GM20431 (cell line): ENCODE data around the gene KRTAP2-4.
"Not testable (repeated sequence)": the region's sequence is repeated elsewhere in the genome, so short reads cannot be mapped to it uniquely, and the experiment has no call there.

Experiments used
- in situ Hi-C: fragments of 300-500 bp; cut with MseI, MboI; formaldehyde crosslinking; loops from one replicate; pipeline ENCODE4 v1.15.0; 2020; ENCODE audit warnings: low sequenced_read_pairs; ENCODE audit not compliant: unreplicated experiment

KRTAP2-4 gene, protein sequence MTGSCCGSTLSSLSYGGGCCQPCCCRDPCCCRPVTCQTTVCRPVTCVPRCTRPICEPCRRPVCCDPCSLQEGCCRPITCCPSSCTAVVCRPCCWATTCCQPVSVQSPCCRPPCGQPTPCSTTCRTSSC

DNA sequence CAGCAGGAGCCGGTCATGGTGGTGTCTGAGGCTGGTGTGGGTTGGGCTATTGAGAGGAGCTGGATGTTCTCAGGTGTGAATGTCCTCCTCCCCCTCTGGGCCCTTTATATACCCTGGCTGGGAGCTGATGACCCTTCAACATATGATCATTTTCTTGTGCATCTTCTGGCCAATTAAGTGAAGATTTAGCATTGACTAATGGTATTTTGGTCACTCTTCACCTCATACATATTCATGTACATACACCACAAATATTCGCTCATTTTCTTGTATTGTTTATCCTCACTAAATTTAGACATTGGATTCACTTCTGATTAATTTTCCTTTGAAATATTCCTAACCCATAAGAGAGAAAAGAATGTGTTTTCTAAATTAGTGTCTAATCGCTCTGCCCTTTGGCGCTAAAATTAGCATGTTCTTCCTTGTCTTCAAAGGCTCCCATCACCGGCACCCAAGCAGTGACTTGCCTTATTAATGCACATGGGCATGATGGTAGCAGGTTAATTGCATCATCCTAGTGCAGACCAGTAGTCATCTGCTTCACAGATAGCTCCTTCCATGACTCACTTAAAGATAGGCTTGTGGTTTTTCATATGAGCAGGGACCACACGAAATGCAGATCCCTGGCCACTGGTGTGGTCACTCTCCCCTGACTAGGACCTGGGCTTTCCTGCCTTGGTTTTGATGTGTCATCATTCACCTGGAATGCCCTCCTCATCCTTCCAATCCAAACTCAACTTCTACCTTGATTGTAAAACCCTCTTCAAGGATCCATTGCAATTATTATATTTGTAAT lies at the start of gene KRTAP2-4:
Gene KRTAP2-4 (minus strand): TSS at position 51 of the 796 bp plus-strand sequence. CDS start 34 bp downstream, at position 17.
- in situ Hi-C loops: no loop called here

GRCh38 chr17:41111151-41111885 lies 45.6 kb upstream of the KRTAP2-4 start:
- in situ Hi-C loops: no loop called here

- in situ Hi-C loops: not testable (repeated sequence)
These were observed 43.2 kb upstream of the KRTAP2-4 start for GRCh38 chr17:41108728-41109386.

GRCh38 chr17:41107941-41108450 lies 42.3 kb upstream of the KRTAP2-4 start:
- in situ Hi-C loops: no loop called here

GRCh38 chr17:41105347-41105746 lies 39.7 kb upstream of the KRTAP2-4 start, which contains the start of gene KRTAP4-9:
KRTAP4-9 (plus strand) TSS chr17:41105389; CDS start chr17:41105389, 0 bp downstream.
- in situ Hi-C loops: not testable (repeated sequence)

- in situ Hi-C loops: not testable (repeated sequence)
These were observed 38.8 kb upstream of the KRTAP2-4 start for GRCh38 chr17:41104386-41105038.

DNA sequence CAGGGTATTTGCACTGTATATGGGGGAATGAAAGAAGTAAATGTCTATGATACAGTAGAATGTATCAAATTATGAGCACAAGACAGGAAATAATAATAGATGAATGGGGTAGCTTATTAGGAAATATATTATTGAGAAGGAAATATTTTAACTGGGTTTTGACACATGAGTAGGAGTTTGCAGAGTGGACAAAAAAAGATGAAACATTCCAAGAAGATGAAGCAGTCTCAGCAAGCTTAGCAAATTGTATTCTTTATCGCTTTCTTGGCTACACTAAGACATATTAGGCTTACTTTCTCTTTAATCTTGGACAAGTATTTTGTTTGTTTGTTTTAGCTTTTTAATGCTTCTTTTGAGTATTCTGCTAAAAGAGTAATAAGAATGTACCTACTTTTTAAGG lies 38.2 kb upstream of the KRTAP2-4 start:
- in situ Hi-C loops: no loop called here

DNA sequence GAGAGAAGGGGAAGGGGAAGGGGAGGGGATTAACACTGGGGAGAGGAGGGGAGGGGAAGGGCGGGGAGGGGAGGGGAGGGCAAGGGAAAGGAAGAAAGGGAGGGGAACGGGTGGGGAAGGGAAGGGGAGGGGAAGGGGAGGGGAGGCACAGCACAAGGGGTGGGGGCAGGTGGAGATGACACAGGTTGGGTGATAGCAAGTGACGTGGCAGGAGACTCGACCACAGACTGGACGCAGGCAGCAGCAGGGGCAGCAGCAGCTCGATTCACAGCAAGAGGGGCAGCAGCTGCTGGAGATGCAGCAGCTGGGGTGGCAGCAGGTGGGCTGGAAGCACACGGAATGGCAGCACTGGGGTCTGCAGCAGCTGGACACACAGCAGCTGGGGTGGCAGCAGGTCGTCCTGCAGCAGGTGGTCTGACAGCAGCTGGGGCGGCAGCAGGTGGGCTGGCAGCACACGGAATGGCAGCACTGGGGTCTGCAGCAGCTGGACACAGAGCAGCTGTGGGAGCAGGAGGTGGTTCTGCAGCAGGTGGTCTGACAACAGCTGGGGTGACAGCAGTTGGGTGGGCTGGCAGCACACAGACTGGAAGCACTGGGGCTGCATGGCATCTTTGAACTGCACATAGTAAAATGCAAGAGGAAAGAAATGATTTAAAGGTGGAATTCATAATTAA lies 36.0 kb upstream of the KRTAP2-4 start, which contains the start of gene KRTAP4-16:
Gene KRTAP4-16 (minus strand): TSS at position 624 of the 674 bp plus-strand sequence. CDS start 0 bp downstream, at position 624.
- in situ Hi-C loops: no loop called here

DNA sequence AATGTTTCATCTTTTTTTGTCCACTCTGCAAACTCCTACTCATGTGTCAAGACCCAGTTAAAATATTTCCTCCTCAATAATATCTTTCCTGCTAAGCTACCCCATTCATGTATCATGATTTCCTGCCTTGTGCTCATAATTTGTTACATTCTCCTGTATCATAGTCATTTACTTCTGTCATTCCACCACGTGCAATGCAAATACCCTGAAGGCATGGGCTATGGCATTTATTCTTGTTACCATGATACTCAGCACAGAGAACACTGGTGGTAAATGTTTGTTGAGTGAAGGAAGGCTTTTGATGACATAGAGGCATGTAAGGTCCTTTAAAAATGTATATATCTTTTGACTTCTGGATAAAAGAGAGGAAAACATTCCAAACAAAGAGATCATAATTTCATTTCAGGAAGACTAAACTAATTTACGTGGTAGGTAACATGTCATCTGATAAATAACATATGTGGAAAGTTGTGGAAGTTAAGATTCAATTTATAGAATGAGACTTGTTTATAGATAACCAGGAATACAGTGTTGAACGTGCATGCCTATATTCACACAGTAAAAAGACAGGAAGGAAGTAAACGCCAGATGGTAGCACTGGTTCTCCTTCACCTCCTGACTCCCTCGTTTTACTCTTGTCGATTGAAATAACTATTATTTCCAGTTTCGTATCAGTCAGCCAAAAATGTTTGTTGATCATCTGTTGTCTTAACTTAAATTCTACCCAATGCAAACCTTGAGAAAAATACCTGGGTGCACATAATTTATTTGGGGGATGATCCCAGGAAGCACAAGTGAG lies 34.2 kb upstream of the KRTAP2-4 start:
- in situ Hi-C loops: not testable (repeated sequence)

- in situ Hi-C loops: no loop called here
These were observed 32.8 kb upstream of the KRTAP2-4 start for GRCh38 chr17:41098481-41098880.

DNA sequence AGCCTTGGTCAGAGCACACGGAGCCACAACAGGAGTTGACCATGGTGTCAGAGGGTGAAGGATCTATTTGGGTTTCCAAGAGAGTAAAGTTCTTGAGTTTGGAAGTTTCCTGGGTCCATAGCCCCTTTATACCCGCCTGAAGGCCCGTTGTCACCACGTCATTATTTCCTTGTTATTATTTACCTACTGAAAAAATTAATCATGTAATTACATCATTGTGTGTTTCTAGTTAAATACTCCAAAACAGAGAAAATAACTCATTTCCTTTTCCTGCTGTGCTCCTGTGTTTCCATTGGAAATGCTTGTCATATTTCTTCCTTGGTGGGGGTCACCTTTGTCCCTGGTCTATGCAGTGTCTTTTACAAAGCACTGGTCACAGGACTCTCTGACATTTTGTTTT lies 32.4 kb upstream of the KRTAP2-4 start, which contains the start of gene KRTAP4-8:
Gene KRTAP4-8 (minus strand): TSS at position 101 of the 400 bp plus-strand sequence. CDS start 58 bp downstream, at position 43.
- in situ Hi-C loops: no loop called here

GRCh38 chr17:41096055-41096454 lies 30.4 kb upstream of the KRTAP2-4 start:
- in situ Hi-C loops: no loop called here

GRCh38 chr17:41088760-41089352 lies 23.2 kb upstream of the KRTAP2-4 start:
- in situ Hi-C loops: not testable (repeated sequence)

DNA sequence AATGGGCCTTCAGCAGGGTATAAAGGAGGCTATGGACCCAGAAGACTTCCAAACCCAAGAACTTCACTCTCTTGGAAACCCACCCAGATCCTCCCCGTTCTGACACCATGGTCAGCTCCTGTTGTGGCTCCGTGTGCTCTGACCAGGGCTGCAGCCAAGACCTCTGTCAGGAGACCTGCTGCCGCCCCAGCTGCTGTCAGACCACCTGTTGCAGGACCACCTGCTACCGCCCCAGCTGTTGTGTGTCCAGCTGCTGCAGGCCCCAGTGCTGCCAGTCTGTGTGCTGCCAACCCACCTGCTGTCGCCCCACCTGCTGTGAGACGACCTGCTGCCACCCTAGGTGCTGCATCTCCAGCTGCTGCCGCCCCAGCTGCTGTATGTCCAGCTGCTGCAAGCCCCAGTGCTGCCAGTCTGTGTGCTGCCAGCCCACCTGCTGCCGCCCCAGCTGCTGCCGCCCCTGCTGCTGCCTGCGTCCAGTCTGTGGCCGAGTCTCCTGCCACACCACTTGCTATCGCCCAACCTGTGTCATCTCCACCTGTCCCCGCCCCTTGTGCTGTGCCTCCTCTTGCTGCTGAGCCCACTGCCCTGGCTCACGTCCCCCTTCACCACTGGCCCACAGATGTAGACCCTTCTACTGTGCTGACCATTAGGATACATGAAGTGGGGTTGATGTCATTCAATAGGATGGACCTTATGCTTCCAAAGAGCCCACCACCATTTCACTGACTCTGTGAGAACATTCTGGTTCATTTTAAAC lies 18.6 kb upstream of the KRTAP2-4 start, which contains the start of gene KRTAP4-7:
Gene KRTAP4-7 (plus strand): TSS at position 51 of the 757 bp plus-strand sequence. CDS start 57 bp downstream, at position 108.
- in situ Hi-C loops: not testable (repeated sequence)

- in situ Hi-C loops: not testable (repeated sequence)
These were observed 17.7 kb upstream of the KRTAP2-4 start for GRCh38 chr17:41083427-41083826.

DNA sequence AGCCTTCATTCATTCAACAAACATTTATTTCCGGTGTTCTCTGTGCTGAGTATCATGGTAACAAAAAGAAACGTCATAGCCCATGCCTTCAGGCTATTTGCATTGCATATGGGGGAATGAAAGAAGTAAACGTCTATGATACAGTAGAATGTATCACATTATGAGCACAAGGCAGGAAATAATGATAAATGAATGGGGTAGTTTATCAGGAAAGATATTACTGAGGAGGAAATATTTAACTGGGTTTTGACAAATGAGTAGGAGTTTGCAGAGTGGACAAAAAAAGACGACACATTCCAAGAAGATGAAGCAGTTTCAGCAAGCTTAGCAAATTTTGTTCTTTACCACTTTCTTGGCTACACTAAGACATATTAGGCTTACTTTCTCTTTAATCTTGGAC lies 16.9 kb upstream of the KRTAP2-4 start:
- in situ Hi-C loops: no loop called here

DNA sequence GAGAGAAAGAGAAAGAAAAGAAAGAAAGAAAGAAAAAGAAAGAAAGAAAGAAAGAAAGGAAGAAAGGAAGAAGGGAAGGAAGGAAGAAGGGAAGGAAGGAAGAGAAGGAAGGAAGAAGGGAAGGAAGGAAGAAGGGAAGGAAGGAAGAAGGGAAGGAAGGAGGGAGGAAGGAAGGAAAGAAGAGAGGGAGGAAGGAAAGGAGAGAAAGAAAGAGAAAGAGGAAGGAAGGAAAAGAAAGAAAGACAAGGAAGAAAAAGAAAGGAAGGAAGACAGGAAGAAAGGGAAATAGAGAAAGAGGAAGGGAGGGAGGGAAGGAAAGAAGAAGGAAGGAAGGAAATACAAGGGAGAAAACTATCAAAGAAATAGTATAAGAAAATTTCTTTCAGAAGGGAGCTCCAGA lies 11.1 kb upstream of the KRTAP2-4 start:
- in situ Hi-C loops: no loop called here
